HepG2 (cell line): ENCODE results near the gene HCFC2. TPM values are rescaled to one million over a fixed set of nuclear protein-coding genes. Genes with fewer than 3 reads are reported as not detected.
A peak's percentile ranks its signal among the peaks of the same experiment; 100 is the strongest.

Experiments
- ATAD3A ChIP-seq: sonication (generic); formaldehyde crosslinking; IDR thresholded peaks from 2 replicates; pipeline ENCODE4 v1.4.0; 2020; ENCODE audit warnings: missing genetic modification reagents
- BHLHE40 ChIP-seq: IDR thresholded peaks from 2 replicates; pipeline ENCODE4 v1.6.1; 2011; ENCODE audit warnings: low read length, improper control_type of control experiment
- CREBL2 ChIP-seq: sonication (generic); formaldehyde crosslinking; IDR thresholded peaks from 2 replicates; pipeline ENCODE4 v1.8.1; 2023; ENCODE audit warnings: missing genetic modification reagents, mild to moderate bottlenecking, borderline replicate concordance
- GPN1 ChIP-seq: sonication (generic); formaldehyde crosslinking; IDR thresholded peaks from 2 replicates; pipeline ENCODE4 v1.5.1; 2020; ENCODE audit warnings: missing genetic modification reagents, borderline replicate concordance
- GRHL1 ChIP-seq: sonication (generic); formaldehyde crosslinking; conservative IDR thresholded peaks from 2 replicates; pipeline ENCODE4 v1.8.0; 2022; ENCODE audit warnings: missing genetic modification reagents
- HNRNPK ChIP-seq: fragments of 200-400 bp; formaldehyde crosslinking; IDR thresholded peaks from 2 replicates; pipeline ENCODE4 v1.6.1; 2018; ENCODE audit warnings: low read length, low read depth, moderate library complexity, mild to moderate bottlenecking; ENCODE audit not compliant: poor library complexity, severe bottlenecking
- MAFG ChIP-seq: sonication (generic); formaldehyde crosslinking; IDR thresholded peaks from 2 replicates; pipeline ENCODE4 v1.5.1; 2020; ENCODE audit warnings: mild to moderate bottlenecking, missing genetic modification reagents
- NFE2L1 ChIP-seq: sonication (generic); formaldehyde crosslinking; IDR thresholded peaks from 2 replicates; pipeline ENCODE4 v1.4.0; 2020; ENCODE audit warnings: missing genetic modification reagents, mild to moderate bottlenecking, borderline replicate concordance
- RARG ChIP-seq: sonication (generic); formaldehyde crosslinking; IDR thresholded peaks from 2 replicates; pipeline ENCODE4 v1.4.0; 2020; ENCODE audit warnings: low read depth, mild to moderate bottlenecking, missing genetic modification reagents
- RBAK ChIP-seq: sonication (generic); formaldehyde crosslinking; IDR thresholded peaks from 2 replicates; pipeline ENCODE4 v1.5.1; 2020; ENCODE audit warnings: mild to moderate bottlenecking, missing genetic modification reagents
- THAP7 ChIP-seq: sonication (generic); formaldehyde crosslinking; IDR thresholded peaks from 2 replicates; pipeline ENCODE4 v1.8.1; 2023; ENCODE audit warnings: mild to moderate bottlenecking, missing genetic modification reagents
- THRA ChIP-seq: sonication (generic); formaldehyde crosslinking; IDR thresholded peaks from 2 replicates; pipeline ENCODE4 v1.4.0; 2020; ENCODE audit warnings: missing genetic modification reagents, borderline replicate concordance
- ZBTB20 ChIP-seq: sonication (generic); formaldehyde crosslinking; IDR thresholded peaks from 2 replicates; pipeline ENCODE4 v1.8.1; 2023; ENCODE audit warnings: missing genetic modification reagents, low read depth, mild to moderate bottlenecking, borderline replicate concordance
- ZMYM4 ChIP-seq: sonication (generic); formaldehyde crosslinking; IDR thresholded peaks from 2 replicates; pipeline ENCODE4 v1.8.1; 2023; ENCODE audit warnings: mild to moderate bottlenecking, missing genetic modification reagents
- ZNF136 ChIP-seq: sonication (generic); formaldehyde crosslinking; IDR thresholded peaks from 2 replicates; pipeline ENCODE4 v1.8.1; 2022; ENCODE audit warnings: low read depth, mild to moderate bottlenecking, moderate library complexity, missing genetic modification reagents
- ZNF234 ChIP-seq: sonication (generic); formaldehyde crosslinking; conservative IDR thresholded peaks from 2 replicates; pipeline ENCODE4 v1.5.1; 2020; ENCODE audit warnings: mild to moderate bottlenecking, missing genetic modification reagents
- ZNF235 ChIP-seq: sonication (generic); formaldehyde crosslinking; IDR thresholded peaks from 2 replicates; pipeline ENCODE4 v1.8.1; 2023; ENCODE audit warnings: mild to moderate bottlenecking, missing genetic modification reagents, borderline replicate concordance
- ZNF274 ChIP-seq: sonication (generic); formaldehyde crosslinking; IDR thresholded peaks from 2 replicates; pipeline ENCODE4 v1.5.1; 2020; ENCODE audit warnings: mild to moderate bottlenecking, missing genetic modification reagents
- ZNF468 ChIP-seq: sonication (generic); formaldehyde crosslinking; IDR thresholded peaks from 2 replicates; pipeline ENCODE4 v1.8.0; 2022; ENCODE audit warnings: mild to moderate bottlenecking, moderate library complexity, missing genetic modification reagents
- ZNF597 ChIP-seq: sonication (generic); formaldehyde crosslinking; IDR thresholded peaks from 2 replicates; pipeline ENCODE4 v1.5.0; 2020; ENCODE audit warnings: missing genetic modification reagents
- ZNF7 ChIP-seq: IDR thresholded peaks from 2 replicates; pipeline ENCODE4 v1.6.1; 2016; ENCODE audit warnings: missing biosample characterization, missing genetic modification reagents
- ZSCAN5A ChIP-seq: sonication (generic); formaldehyde crosslinking; IDR thresholded peaks from 2 replicates; pipeline ENCODE4 v1.8.0; 2022; ENCODE audit warnings: mild to moderate bottlenecking, missing genetic modification reagents, borderline replicate concordance
- polyA plus RNA-seq, 8 experiments: library from polyadenylated mRNA; depleted of rRNA in 3 of 8; stranded (reverse) in 7 of 8; unstranded in 1 of 8; fragments of >200 nt; fragmentation: Illumina TruSeq in 4 of 8; extraction: Trizol in 4 of 8; gene quantifications; 2 replicates each; pipeline versions ENCODE4 v1.2.1 to v1.2.3, GENCODE V29; 2011 to 2016; ENCODE audit warnings: low read depth in 4 of 8, missing spikeins in 1 of 8, mixed read lengths in 1 of 8; ENCODE audit not compliant: insufficient read depth in 1 of 8
- total RNA-seq, 5 experiments: library from RNA; depleted of rRNA; stranded (reverse); fragments of >200 nt; fragmentation: Illumina TruSeq; extraction: Trizol; gene quantifications; 2 replicates each; pipeline ENCODE4 v1.2.3, GENCODE V29; 2016; ENCODE audit warnings: low read depth in 1 of 5

The HCFC2 gene
- total and polyA plus RNA-seq, 2 of the 13 experiments (the other 11 are each of a cell fraction or from before 2014, with no cell fraction given): 3.7 to 4.9 TPM

- TF ChIP-seq ZNF597: no peak
- no peak for TF ChIP-seq NFE2L1 (CRISPR knock-in tag)
- peak; percentile 94 for TF ChIP-seq ZNF274 (CRISPR knock-in tag)
- no peak for TF ChIP-seq RARG
- TF ChIP-seq ATAD3A (CRISPR knock-in tag): no peak
- 0 out of 2 replicates have a peak, but pooled peaks have one; percentile 40 for TF ChIP-seq ZNF136 (CRISPR knock-in tag)
- TF ChIP-seq ZBTB20 (CRISPR knock-in tag): peak; percentile 74; the same call in 1 of the 2 replicates
- TF ChIP-seq ZNF468 (CRISPR knock-in tag): no peak
- no peak for TF ChIP-seq HNRNPK
- TF ChIP-seq ZNF235 (CRISPR knock-in tag): no peak
- no peak for TF ChIP-seq GPN1
- no peak for TF ChIP-seq THAP7 (CRISPR knock-in tag)
- no peak for TF ChIP-seq GRHL1 (CRISPR knock-in tag)
- TF ChIP-seq CREBL2 (CRISPR knock-in tag): no peak
- no peak for TF ChIP-seq ZNF7
- TF ChIP-seq ZSCAN5A (CRISPR knock-in tag): no peak
- TF ChIP-seq RBAK: no peak
- TF ChIP-seq BHLHE40: no peak
- TF ChIP-seq ZNF234 (CRISPR knock-in tag): 0 out of 2 replicates have a peak, but pooled peaks have one; percentile 37
- peak; percentile 95 for TF ChIP-seq ZMYM4 (CRISPR knock-in tag)
- TF ChIP-seq MAFG (CRISPR knock-in tag): no peak
- TF ChIP-seq THRA: no peak
Observed at GRCh38 chr12:104137902-104138796, 73.8 kb downstream of the HCFC2 start, which contains the start of gene NFYB (continued).
